ENCODE measurements around the gene LSAMP. TPM values are rescaled to one million over a fixed set of nuclear protein-coding genes. Genes with fewer than 3 reads are reported as not detected.
"Not testable (repeated sequence)": the region's sequence is repeated elsewhere in the genome, so short reads cannot be mapped to it uniquely, and the experiment has no call there.

LSAMP gene
- total RNA-seq, 1 donor from 2014 or later = 30.1 TPM

DNA sequence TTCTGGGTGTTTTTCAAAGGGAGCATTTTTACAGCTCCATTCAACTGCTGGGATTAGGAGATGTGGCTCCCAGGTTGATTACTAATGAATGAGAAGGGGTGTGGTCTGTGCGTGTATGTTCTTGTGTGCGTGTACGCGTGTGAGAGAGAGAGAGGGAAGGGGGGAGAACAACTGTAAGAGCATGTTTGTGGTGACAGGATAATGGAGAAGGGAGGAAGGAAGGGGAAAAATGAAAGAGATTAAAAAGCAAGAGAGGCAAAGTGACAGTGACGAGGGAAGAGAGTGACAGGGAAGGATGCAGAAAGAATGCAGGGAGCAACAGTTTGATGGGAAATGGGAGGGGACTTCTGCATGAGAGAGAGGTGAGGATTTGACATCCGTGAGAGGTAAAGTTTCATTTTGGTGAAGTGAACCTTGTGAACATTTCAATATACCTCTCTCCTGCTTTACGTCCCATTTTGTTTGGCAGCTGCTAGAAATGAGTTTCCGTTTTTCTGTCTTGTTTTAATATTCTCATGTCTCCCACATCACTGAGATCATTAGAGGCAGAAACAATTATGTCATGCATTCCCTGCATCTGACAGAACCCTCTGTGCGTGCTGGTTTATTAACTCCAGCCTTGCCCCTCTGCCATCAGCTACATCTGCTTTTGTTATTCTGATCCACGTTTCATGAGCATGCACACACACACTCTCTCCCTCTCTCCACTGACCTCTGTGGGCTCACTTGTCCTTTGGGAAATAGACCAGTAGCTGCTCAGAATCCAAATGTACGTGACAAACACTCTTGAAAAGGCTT, 660.3 kb downstream of the LSAMP start:
- no peaks in the 10 kb centered on the region for H3K9me3 Mint-ChIP-seq
- H3K4me3 Mint-ChIP-seq = peak overlapping the region; percentile 85
- TF ChIP-seq, protein P1, sequence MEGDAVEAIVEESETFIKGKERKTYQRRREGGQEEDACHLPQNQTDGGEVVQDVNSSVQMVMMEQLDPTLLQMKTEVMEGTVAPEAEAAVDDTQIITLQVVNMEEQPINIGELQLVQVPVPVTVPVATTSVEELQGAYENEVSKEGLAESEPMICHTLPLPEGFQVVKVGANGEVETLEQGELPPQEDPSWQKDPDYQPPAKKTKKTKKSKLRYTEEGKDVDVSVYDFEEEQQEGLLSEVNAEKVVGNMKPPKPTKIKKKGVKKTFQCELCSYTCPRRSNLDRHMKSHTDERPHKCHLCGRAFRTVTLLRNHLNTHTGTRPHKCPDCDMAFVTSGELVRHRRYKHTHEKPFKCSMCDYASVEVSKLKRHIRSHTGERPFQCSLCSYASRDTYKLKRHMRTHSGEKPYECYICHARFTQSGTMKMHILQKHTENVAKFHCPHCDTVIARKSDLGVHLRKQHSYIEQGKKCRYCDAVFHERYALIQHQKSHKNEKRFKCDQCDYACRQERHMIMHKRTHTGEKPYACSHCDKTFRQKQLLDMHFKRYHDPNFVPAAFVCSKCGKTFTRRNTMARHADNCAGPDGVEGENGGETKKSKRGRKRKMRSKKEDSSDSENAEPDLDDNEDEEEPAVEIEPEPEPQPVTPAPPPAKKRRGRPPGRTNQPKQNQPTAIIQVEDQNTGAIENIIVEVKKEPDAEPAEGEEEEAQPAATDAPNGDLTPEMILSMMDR (IDR thresholded peaks at IDR 0.05; ENCODE audit: unreplicated experiment) = peak; percentile 46

DNA sequence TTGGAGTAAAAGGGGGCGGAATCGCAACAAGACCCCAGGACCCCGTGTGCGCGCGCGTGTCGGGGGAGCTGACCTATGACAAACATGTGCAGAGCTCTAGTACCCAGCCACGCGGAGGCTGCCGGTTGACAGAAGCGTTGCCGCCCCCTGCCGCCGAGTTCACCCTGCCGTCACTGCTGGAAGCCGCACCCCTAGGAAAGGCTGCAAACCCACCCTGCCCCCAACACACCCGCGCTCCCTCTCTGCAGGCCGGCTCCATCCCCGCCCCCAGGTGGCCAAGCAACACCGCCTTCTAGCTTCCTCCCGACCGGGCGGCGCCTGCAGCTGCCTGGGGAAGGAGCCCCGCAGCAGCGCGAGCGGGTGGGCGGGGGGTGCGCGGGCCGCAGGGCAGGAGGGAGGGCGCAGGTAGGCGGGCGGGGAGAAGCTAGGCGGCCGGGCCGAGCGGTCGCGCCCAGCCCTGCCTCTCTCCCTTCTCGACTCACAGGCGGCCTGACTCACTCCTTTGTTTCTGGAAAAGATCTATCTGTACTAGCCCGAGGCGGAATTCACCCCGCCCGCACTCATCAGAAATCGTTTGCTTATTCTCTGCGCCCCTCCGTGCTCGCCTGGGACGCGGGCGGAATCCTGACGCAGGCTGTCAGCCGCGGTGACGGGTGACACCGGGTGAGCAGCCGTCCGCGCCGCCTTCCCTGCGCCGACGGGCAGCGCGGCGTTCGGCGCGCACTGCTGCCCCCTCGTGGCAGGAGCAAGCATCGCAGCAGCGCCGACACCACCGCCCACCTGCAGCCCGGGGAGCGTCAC, 661.1 kb downstream of the LSAMP start:
- Mint-ChIP-seq H3K4me1 (peaks cover 19% of the 10 kb centered on the region), H3K4me3 (peak overlapping the region; percentile 85), H3K27ac (peak overlapping the region; percentile 97), H3K9me3 (no peaks in the 10 kb centered on the region), H3K36me3 (no peaks in the 10 kb centered on the region), H3K27me3 (ENCODE audit: low read depth) (no peaks in the 10 kb centered on the region)
- TF ChIP-seq, protein P1 (IDR thresholded peaks at IDR 0.05; ENCODE audit: unreplicated experiment) = peak; percentile 98
- DNase-seq (ENCODE audit: low spot score in 2 of 2, unreplicated experiment in 2 of 2) = peak; percentile 82 to 94

More for the DNA sequence above, 660.3 kb downstream of the LSAMP start:
- Mint-ChIP-seq H3K4me1 (peaks cover 20% of the 10 kb centered on the region), H3K36me3 (no peaks in the 10 kb centered on the region), H3K27me3 (ENCODE audit: low read depth) (no peaks in the 10 kb centered on the region), H3K27ac (peak overlapping the region; percentile 97)
- DNase-seq (ENCODE audit: low spot score in 2 of 2, unreplicated experiment in 2 of 2) = no peak

DNA sequence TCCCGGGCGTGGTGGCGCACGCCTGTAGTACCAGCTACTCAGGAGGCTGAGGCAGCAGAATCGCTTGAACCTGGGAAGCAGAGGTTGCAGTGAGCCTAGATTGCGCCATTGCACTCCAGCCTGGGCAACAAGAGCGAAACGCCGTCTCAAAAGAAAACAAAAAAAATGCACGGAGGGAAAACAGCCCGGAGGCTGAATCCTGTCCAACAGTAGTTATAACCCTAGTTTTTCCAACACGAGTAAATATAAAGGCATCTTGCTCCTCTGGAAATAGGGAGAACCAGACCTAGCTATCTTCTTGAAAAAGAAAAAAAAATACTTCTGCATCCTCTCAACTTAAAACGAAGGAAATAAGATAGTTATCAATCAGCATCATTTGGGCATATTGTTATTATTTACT, 661.9 kb downstream of the LSAMP start:
- not testable (repeated sequence) for H3K27me3 Mint-ChIP-seq (ENCODE audit: low read depth); DNase-seq (ENCODE audit: low spot score in 2 of 2, unreplicated experiment in 2 of 2); H3K9me3 Mint-ChIP-seq; H3K36me3 Mint-ChIP-seq; H3K27ac Mint-ChIP-seq
- H3K4me1 Mint-ChIP-seq = peaks cover 17% of the 10 kb centered on the region
- peak overlapping the region; percentile 85 for H3K4me3 Mint-ChIP-seq

DNA sequence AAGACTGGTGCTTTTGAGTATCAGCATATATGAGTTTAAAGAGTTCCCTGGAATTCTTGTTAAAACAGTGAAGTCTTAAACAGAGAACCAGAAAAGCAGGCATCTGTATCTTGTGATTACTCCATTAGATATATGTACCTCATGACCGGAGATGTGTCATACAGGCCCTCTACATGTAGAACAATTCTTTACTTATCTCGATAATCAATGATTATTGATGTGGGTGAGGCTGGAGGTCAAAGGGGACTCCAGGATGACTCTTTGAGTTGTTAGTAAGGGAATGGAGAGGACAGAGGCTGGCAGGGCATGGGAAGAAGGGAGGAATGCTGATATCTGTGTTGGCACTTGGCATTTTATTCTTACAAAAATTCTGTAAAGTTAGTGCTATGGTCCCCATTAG, 666.3 kb downstream of the LSAMP start:
- TF ChIP-seq, protein P1 (IDR thresholded peaks at IDR 0.05; ENCODE audit: unreplicated experiment) = no peak
- peaks cover 2% of the 10 kb centered on the region for H3K4me1 Mint-ChIP-seq
- H3K4me3 Mint-ChIP-seq = no peak overlapping the region
- H3K9me3 Mint-ChIP-seq = no peaks in the 10 kb centered on the region
- no peak overlapping the region for H3K27ac Mint-ChIP-seq
- DNase-seq (ENCODE audit: low spot score in 2 of 2, unreplicated experiment in 2 of 2) = no peak
- no peaks in the 10 kb centered on the region for H3K27me3 Mint-ChIP-seq (ENCODE audit: low read depth)
- H3K36me3 Mint-ChIP-seq = no peaks in the 10 kb centered on the region

DNA sequence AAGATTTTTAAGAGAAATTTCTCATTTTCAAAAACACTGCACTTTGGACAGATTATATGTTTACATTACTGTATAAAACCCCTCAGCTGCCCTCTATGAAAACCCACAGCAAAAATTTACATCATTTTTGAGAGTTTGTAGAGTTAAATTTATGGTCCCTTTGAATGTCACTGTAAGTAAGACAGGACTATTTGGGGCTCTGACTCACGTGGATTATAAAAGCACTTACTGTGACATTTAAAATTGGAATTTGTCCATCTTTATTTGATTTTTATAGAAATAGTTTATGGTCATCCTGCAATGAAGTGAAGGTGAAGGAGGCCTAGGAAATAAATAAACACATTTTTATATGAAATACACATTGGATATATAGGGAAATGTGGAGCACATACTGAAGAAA, 672.3 kb downstream of the LSAMP start:
- no peaks in the 10 kb centered on the region for H3K9me3 Mint-ChIP-seq
- H3K36me3 Mint-ChIP-seq = no peaks in the 10 kb centered on the region
- no peaks in the 10 kb centered on the region for H3K27me3 Mint-ChIP-seq (ENCODE audit: low read depth)
- no peak overlapping the region for H3K4me3 Mint-ChIP-seq
- DNase-seq (ENCODE audit: low spot score in 2 of 2, unreplicated experiment in 2 of 2) = no peak
- TF ChIP-seq, protein P1 (IDR thresholded peaks at IDR 0.05; ENCODE audit: unreplicated experiment) = no peak
- no peak overlapping the region for H3K27ac Mint-ChIP-seq
- no peaks in the 10 kb centered on the region for H3K4me1 Mint-ChIP-seq

DNA sequence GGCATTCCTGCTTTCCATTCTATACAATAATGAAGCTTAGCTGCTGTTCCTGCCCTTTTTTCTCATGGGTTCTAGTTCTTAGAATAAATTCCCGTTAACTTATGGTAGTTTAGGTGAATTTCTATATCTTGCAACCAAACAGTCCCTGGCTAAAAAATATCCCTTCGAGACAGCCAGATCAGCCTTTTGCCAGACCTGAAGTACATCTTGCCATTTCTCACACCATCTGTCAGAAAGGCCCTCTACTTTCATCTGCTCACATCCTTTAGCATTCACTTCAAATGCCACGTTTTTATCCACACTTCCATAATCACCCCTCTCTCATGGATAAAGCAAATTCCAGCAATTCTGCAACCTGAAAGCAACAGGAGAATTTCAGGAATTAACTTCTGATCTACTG, 676.6 kb downstream of the LSAMP start:
- no peak for DNase-seq (ENCODE audit: low spot score in 2 of 2, unreplicated experiment in 2 of 2)
- peaks cover 6% of the 10 kb centered on the region for H3K4me1 Mint-ChIP-seq
- no peak overlapping the region for H3K4me3 Mint-ChIP-seq
- H3K27ac Mint-ChIP-seq = no peak overlapping the region
- H3K36me3 Mint-ChIP-seq = no peaks in the 10 kb centered on the region
- no peaks in the 10 kb centered on the region for H3K27me3 Mint-ChIP-seq (ENCODE audit: low read depth)
- TF ChIP-seq, protein P1 (IDR thresholded peaks at IDR 0.05; ENCODE audit: unreplicated experiment) = no peak
- no peaks in the 10 kb centered on the region for H3K9me3 Mint-ChIP-seq
